A549 (cell line): ENCODE measurements around the gene LRRN4CL. TPM values are rescaled to one million over a fixed set of nuclear protein-coding genes. Genes with fewer than 3 reads are reported as not detected.

Experiments
- ATAC-seq, 2 experiments: fragments of 200-7000 bp in 1 of 2; fragments of >200 bp in 1 of 2; cut with Nextera tagmentation in 1 of 2; cut with Tn5 transposase in 1 of 2; 3 replicates each; pipeline versions ENCODE4 v1.8.0 to v1.9.1; 2018 to 2020; ENCODE audit warnings: mild to moderate bottlenecking in 1 of 2, moderate library complexity in 1 of 2
- CTCF ChIA-PET: fragments of 300-600 bp; sonication (Branson Sonifier 250); formaldehyde crosslinking; extraction: SDS; loops from one replicate; lab custom pipeline; 2021; ENCODE audit warnings: antibody characterized with exemption, inconsistent platforms; lab: Yijun Ruan, JAX
- POLR2A ChIA-PET: fragments of 350-600 bp; formaldehyde crosslinking; extraction: SDS; loops from one replicate; lab custom pipeline; 2021; ENCODE audit warnings: antibody characterized with exemption, inconsistent platforms; lab: Yijun Ruan, JAX
- DNase-seq, 2 experiments: peaks; one replicate each; pipeline versions ENCODE4 v3.0.0 to v3.0.0-alpha.2; 2011 to 2016; ENCODE audit warnings: low read depth in 1 of 2, low spot score in 1 of 2
- FAIRE-seq: peaks from 2 replicates; lab custom pipeline; 2011; peaks lifted over from hg19 to GRCh38; lab: Jason Lieb, UNC
- H3K27ac ChIP-seq, 2 experiments: fragments of >200 bp; sonication (Bioruptor Twin); formaldehyde crosslinking; 3 replicates each; pipeline ENCODE4 v1.5.1; 2016 to 2017
- H3K4me1 ChIP-seq: fragments of >200 bp; sonication (Bioruptor Twin); formaldehyde crosslinking; 3 replicates; pipeline ENCODE4 v1.6.1; 2016
- H3K4me2 ChIP-seq: fragments of >200 bp; sonication (Bioruptor Twin); formaldehyde crosslinking; 3 replicates; pipeline ENCODE4 v1.6.1; 2016
- H3K4me3 ChIP-seq: fragments of >200 bp; sonication (Bioruptor Twin); formaldehyde crosslinking; 3 replicates; pipeline ENCODE4 v1.5.1; 2016
- H3K9me3 ChIP-seq: fragments of >200 bp; sonication (Bioruptor Twin); formaldehyde crosslinking; 3 replicates; pipeline ENCODE4 v1.6.1; 2016
- BCL3 ChIP-seq: fragments of >200 bp; sonication (Bioruptor Twin); formaldehyde crosslinking; IDR thresholded peaks from 3 replicates; pipeline ENCODE4 v1.6.1; 2016
- CBX2 ChIP-seq: fragments of 200-600 bp; sonication (generic); IDR thresholded peaks from 2 replicates; pipeline ENCODE4 v1.6.1; 2016; ENCODE audit warnings: low read depth, mild to moderate bottlenecking, borderline replicate concordance
- CBX8 ChIP-seq: fragments of 200-600 bp; sonication (generic); IDR thresholded peaks from 2 replicates; pipeline ENCODE4 v1.6.1; 2016
- CEBPB ChIP-seq, 2 experiments: fragments of >200 bp in 1 of 2; sonication (Bioruptor Twin) in 1 of 2; formaldehyde crosslinking in 1 of 2; IDR thresholded peaks; 2 replicates each; pipeline ENCODE4 v1.6.1; 2012 to 2016
- CHD4 ChIP-seq: fragments of 200-600 bp; sonication (generic); IDR thresholded peaks from 2 replicates; pipeline ENCODE4 v1.6.1; 2016; ENCODE audit warnings: antibody characterized with exemption, mild to moderate bottlenecking, borderline replicate concordance
- HEYL ChIP-seq: fragments of 250-450 bp; sonication (Bioruptor Pico); IDR thresholded peaks from 2 replicates; pipeline ENCODE4 v1.8.0; 2021; ENCODE audit warnings: mild to moderate bottlenecking, moderate library complexity
- HMGXB4 ChIP-seq: fragments of 250-450 bp; sonication (Bioruptor Pico); IDR thresholded peaks from 2 replicates; pipeline ENCODE4 v1.5.0; 2021; ENCODE audit warnings: mild to moderate bottlenecking, moderate library complexity, borderline replicate concordance
- HOXB13 ChIP-seq: fragments of 250-450 bp; sonication (Bioruptor Pico); IDR thresholded peaks from 2 replicates; pipeline ENCODE4 v1.5.0; 2020; ENCODE audit warnings: low read depth, mild to moderate bottlenecking, moderate library complexity
- HOXB5 ChIP-seq: fragments of 250-450 bp; sonication (Bioruptor Pico); IDR thresholded peaks from 2 replicates; pipeline ENCODE4 v1.5.0; 2020; ENCODE audit warnings: mild to moderate bottlenecking, moderate library complexity
- JUNB ChIP-seq: fragments of >200 bp; sonication (Bioruptor Twin); formaldehyde crosslinking; IDR thresholded peaks from 2 replicates; pipeline ENCODE4 v1.6.1; 2016
- KDM1A ChIP-seq: fragments of 200-600 bp; sonication (generic); IDR thresholded peaks from 2 replicates; pipeline ENCODE4 v1.6.1; 2016; ENCODE audit warnings: low read depth, mild to moderate bottlenecking
- MAZ ChIP-seq: fragments of 150-350 bp; IDR thresholded peaks from 2 replicates; pipeline ENCODE4 v1.6.1; 2014; ENCODE audit warnings: antibody characterized with exemption, low read depth, low read length, borderline replicate concordance
- PBX3 ChIP-seq: IDR thresholded peaks from 2 replicates; pipeline ENCODE4 v1.6.1; 2012
- PHF8 ChIP-seq: fragments of 200-600 bp; sonication (generic); IDR thresholded peaks from 2 replicates; pipeline ENCODE4 v1.6.1; 2016; ENCODE audit warnings: low read depth, mild to moderate bottlenecking, antibody characterized with exemption, moderate library complexity, borderline replicate concordance
- RCOR1 ChIP-seq: fragments of 150-350 bp; IDR thresholded peaks from 2 replicates; pipeline ENCODE4 v1.6.1; 2014; ENCODE audit warnings: antibody characterized with exemption, low read length, low read depth
- REST ChIP-seq: fragments of 200-600 bp; sonication (generic); IDR thresholded peaks from 2 replicates; pipeline ENCODE4 v1.6.1; 2016; ENCODE audit warnings: antibody characterized with exemption, mild to moderate bottlenecking, moderate library complexity
- RNF2 ChIP-seq: fragments of 200-600 bp; sonication (generic); IDR thresholded peaks from 2 replicates; pipeline ENCODE4 v1.6.1; 2016; ENCODE audit warnings: low read depth, mild to moderate bottlenecking, antibody characterized with exemption, moderate library complexity, borderline replicate concordance
- SMC3 ChIP-seq: fragments of >200 bp; sonication (Bioruptor Twin); formaldehyde crosslinking; IDR thresholded peaks from 3 replicates; pipeline ENCODE4 v1.6.1; 2018; ENCODE audit warnings: inconsistent platforms
- ZFP36 ChIP-seq: fragments of 450-650 bp; IDR thresholded peaks from 2 replicates; pipeline ENCODE4 v1.6.1; 2014; ENCODE audit warnings: borderline replicate concordance; ENCODE audit not compliant: partially characterized antibody
- ZSCAN20 ChIP-seq: fragments of 250-450 bp; sonication (Bioruptor Pico); IDR thresholded peaks from 2 replicates; pipeline ENCODE4 v1.8.0; 2022; ENCODE audit warnings: mild to moderate bottlenecking, moderate library complexity
- WGBS: methylation state at CpG from one replicate; pipeline ENCODE4 v1.1.6; 2017; ENCODE audit errors: missing lambda C conversion rate; 5-methylcytosine and 5-hydroxymethylcytosine counted together
- polyA plus RNA-seq, 4 experiments: library from polyadenylated mRNA; depleted of rRNA in 3 of 4; stranded (reverse); fragments of >200 nt; fragmentation: RNase III in 1 of 4; extraction: RNeasy Plus Mini Kit Qiagen cat#74134 plus additional on column Dnase treatment in 1 of 4; gene quantifications; 2 replicates in 3 of 4; 3 replicates in 1 of 4; pipeline ENCODE4 v1.2.3, GENCODE V29; 2011 to 2017

Gene LRRN4CL
- polyA plus RNA-seq, 2 of the 4 experiments (the other 2 are of a cell fraction): 0.03 to 0.04 TPM

- H3K4me1 ChIP-seq: peaks cover 12% of the 10 kb centered on the region
- TF ChIP-seq HOXB13 (CRISPR knock-in tag) (no peak), REST (no peak), PBX3 (no peak), CHD4 (no peak), CEBPB (IDR thresholded peaks at IDR 0.05) (no peak)
- TF ChIP-seq, all 56 proteins: peak for 0
- FAIRE-seq (no peak), ATAC-seq (no peak), DNase-seq (no peak)
- Histone ChIP-seq H3K9me3 (no peaks in the 10 kb centered on the region), H3K4me2 (no peak overlapping the region), H3K27ac (no peak overlapping the region), H3K4me3 (no peak overlapping the region)
- 93% methylated on average over 11 of the region's 11 CpGs for WGBS
- ChIA-PET CTCF (interaction anchor here (1.1 to 4.5 kb wide), 4 partner anchors 8 to 21 kb away, joined by 3 to 39 read pairs (median 10); no protein-coding TSS in a partner anchor), POLR2A (interaction anchor here (1.6 to 1.8 kb wide), 2 partner anchors 25 to 37 kb away, joined by 4 to 6 read pairs; partner anchors contain the start of genes C11orf98, CSKMT, HNRNPUL2 and TTC9C)
Measured at GRCh38 chr11:62702246-62702645, 12.9 kb upstream of the LRRN4CL start.

GRCh38 chr11:62694455-62695167, 5.3 kb upstream of the LRRN4CL start:
- 58% methylated on average over 14 of the region's 14 CpGs for WGBS
- peak; percentile 68 to 87 for DNase-seq
- FAIRE-seq: no peak
- no peak overlapping the region for H3K27ac ChIP-seq
- H3K9me3 ChIP-seq: no peaks in the 10 kb centered on the region
- peak; percentile 75 to 88 for ATAC-seq
- peaks cover 2% of the 10 kb centered on the region; the same call in 1 of the 3 replicates for H3K4me1 ChIP-seq
- CTCF ChIA-PET: interaction anchor here (0.6 to 9.8 kb wide), 21 partner anchors 8 to 317 kb away, joined by 3 to 126 read pairs (median 4); partner anchors contain the start of genes B3GAT3, BSCL2, GNG3 and HNRNPUL2
- no peak overlapping the region for H3K4me2 ChIP-seq
- POLR2A ChIA-PET: interaction anchor here (1.0 to 1.4 kb wide), 3 partner anchors 30 to 103 kb away, joined by 3 to 7 read pairs (median 4); partner anchors contain the start of genes C11orf98, CSKMT, INTS5 and TUT1
- H3K4me3 ChIP-seq: no peak overlapping the region
- no peak for TF ChIP-seq CBX2
- TF ChIP-seq RCOR1: no peak
- TF ChIP-seq ZSCAN20 (CRISPR knock-in tag): no peak
- TF ChIP-seq PBX3: no peak
- TF ChIP-seq CHD4: no peak
- TF ChIP-seq HEYL (CRISPR knock-in tag): no peak
- no peak for TF ChIP-seq MAZ
- TF ChIP-seq ZFP36: no peak
- no peak for TF ChIP-seq PHF8
- no peak for TF ChIP-seq HMGXB4 (CRISPR knock-in tag)
- no peak for TF ChIP-seq CBX8
- TF ChIP-seq SMC3: peak; percentile 60
- TF ChIP-seq RNF2: no peak
- no peak for TF ChIP-seq REST
- no peak for TF ChIP-seq BCL3
- TF ChIP-seq KDM1A: no peak
- TF ChIP-seq HOXB5 (CRISPR knock-in tag): no peak
- TF ChIP-seq JUNB: no peak
